ENCODE data around the gene NEK2. TPM values are rescaled to one million over a fixed set of nuclear protein-coding genes. Genes with fewer than 3 reads are reported as not detected.

Gene NEK2
- total and polyA plus RNA-seq, 2 of the 13 experiments (the other 11 are each of a cell fraction or from before 2014, with no cell fraction given) = 10.9 to 40.8 TPM

DNA sequence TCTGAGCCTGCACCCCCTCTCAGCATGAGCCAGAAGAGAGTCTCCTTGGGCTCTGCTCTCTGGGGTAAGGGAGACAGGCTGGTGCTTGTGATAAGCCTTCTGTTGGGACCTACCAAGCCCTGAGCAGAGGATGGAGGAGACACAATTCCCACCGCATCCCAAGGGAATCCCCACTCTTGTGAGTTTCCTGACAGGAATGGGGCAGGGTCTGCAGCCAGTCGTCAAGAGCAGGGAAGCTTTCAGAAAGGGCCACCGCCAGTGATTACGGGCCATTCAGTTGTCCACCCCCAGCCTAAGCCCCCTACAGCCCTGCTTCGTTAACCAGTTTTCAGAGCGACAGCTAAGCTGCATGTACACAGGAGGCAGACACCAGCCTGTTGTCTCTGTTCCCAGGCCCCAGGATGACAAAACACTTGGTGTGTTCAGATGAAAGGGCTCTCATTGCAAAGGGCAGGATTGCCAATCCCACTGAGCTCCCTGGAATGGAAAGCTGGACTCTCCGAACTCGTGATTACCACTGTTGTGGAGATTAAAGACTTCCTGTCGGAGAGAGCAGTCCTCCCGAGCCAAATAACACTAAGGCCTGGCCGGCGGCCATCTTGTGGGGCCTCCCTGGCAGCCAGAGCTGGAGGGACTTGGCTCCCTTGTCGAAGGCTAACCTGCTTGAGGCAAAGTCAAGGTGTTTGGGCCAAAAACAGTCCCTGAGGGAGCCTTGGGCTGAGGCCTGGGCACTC, 59.0 kb downstream of the NEK2 start (continued):
- TF ChIP-seq, protein P1, sequence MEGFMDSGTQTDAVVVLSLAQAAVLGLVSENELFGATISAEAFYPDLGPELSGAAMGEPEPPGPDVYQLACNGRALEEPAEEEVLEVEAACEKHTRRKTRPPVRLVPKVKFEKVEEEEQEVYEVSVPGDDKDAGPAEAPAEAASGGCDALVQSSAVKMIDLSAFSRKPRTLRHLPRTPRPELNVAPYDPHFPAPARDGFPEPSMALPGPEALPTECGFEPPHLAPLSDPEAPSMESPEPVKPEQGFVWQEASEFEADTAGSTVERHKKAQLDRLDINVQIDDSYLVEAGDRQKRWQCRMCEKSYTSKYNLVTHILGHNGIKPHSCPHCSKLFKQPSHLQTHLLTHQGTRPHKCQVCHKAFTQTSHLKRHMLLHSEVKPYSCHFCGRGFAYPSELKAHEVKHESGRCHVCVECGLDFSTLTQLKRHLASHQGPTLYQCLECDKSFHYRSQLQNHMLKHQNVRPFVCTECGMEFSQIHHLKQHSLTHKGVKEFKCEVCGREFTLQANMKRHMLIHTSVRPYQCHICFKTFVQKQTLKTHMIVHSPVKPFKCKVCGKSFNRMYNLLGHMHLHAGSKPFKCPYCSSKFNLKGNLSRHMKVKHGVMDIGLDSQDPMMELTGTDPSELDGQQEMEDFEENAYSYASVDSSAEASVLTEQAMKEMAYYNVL (CRISPR knock-in tag; IDR thresholded peaks at IDR 0.05; ENCODE audit: borderline replicate concordance) = 0 out of 2 replicates have a peak, but pooled peaks have one; percentile 1
- TF ChIP-seq ZNF614 (CRISPR knock-in tag; IDR thresholded peaks at IDR 0.05; ENCODE audit: borderline replicate concordance) (peak; percentile 49; the same call in 1 of the 2 replicates), NCOA2 (CRISPR knock-in tag; IDR thresholded peaks at IDR 0.05) (peak; percentile 33; the same call in 1 of the 2 replicates), ZNF772 (CRISPR knock-in tag; IDR thresholded peaks at IDR 0.05) (peak; percentile 31; the same call in 1 of the 2 replicates), NRL (CRISPR knock-in tag; IDR thresholded peaks at IDR 0.05; ENCODE audit: borderline replicate concordance) (0 out of 2 replicates have a peak, but pooled peaks have one; percentile 61), NFYC (CRISPR knock-in tag; IDR thresholded peaks at IDR 0.05) (0 out of 2 replicates have a peak, but pooled peaks have one; percentile 11), TBX2 (CRISPR knock-in tag; IDR thresholded peaks at IDR 0.05; ENCODE audit: borderline replicate concordance) (peak; percentile 15; the same call in 1 of the 2 replicates), YY1 (IDR thresholded peaks at IDR 0.05; ENCODE audit: insufficient read depth, insufficient replicate concordance, low read depth, low read length) (peak; percentile 90), ETV5 (CRISPR knock-in tag; IDR thresholded peaks at IDR 0.05; ENCODE audit: borderline replicate concordance) (0 out of 2 replicates have a peak, but pooled peaks have one; percentile 20), PHF8 (CRISPR knock-in tag; IDR thresholded peaks at IDR 0.05) (peak; percentile 38; the same call in 1 of the 2 replicates)
- TF ChIP-seq, protein P2, sequence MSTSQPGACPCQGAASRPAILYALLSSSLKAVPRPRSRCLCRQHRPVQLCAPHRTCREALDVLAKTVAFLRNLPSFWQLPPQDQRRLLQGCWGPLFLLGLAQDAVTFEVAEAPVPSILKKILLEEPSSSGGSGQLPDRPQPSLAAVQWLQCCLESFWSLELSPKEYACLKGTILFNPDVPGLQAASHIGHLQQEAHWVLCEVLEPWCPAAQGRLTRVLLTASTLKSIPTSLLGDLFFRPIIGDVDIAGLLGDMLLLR (CRISPR knock-in tag; IDR thresholded peaks at IDR 0.05) = no peak
- TF ChIP-seq, protein P3, sequence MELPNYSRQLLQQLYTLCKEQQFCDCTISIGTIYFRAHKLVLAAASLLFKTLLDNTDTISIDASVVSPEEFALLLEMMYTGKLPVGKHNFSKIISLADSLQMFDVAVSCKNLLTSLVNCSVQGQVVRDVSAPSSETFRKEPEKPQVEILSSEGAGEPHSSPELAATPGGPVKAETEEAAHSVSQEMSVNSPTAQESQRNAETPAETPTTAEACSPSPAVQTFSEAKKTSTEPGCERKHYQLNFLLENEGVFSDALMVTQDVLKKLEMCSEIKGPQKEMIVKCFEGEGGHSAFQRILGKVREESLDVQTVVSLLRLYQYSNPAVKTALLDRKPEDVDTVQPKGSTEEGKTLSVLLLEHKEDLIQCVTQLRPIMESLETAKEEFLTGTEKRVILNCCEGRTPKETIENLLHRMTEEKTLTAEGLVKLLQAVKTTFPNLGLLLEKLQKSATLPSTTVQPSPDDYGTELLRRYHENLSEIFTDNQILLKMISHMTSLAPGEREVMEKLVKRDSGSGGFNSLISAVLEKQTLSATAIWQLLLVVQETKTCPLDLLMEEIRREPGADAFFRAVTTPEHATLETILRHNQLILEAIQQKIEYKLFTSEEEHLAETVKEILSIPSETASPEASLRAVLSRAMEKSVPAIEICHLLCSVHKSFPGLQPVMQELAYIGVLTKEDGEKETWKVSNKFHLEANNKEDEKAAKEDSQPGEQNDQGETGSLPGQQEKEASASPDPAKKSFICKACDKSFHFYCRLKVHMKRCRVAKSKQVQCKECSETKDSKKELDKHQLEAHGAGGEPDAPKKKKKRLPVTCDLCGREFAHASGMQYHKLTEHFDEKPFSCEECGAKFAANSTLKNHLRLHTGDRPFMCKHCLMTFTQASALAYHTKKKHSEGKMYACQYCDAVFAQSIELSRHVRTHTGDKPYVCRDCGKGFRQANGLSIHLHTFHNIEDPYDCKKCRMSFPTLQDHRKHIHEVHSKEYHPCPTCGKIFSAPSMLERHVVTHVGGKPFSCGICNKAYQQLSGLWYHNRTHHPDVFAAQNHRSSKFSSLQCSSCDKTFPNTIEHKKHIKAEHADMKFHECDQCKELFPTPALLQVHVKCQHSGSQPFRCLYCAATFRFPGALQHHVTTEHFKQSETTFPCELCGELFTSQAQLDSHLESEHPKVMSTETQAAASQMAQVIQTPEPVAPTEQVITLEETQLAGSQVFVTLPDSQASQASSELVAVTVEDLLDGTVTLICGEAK (IDR thresholded peaks at IDR 0.05) = no peak
- TF ChIP-seq, protein P3 (CRISPR knock-in tag; IDR thresholded peaks at IDR 0.05) = peak; percentile 45; the same call in 1 of the 2 replicates
- TF ChIP-seq, protein P4, sequence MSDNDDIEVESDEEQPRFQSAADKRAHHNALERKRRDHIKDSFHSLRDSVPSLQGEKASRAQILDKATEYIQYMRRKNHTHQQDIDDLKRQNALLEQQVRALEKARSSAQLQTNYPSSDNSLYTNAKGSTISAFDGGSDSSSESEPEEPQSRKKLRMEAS (IDR thresholded peaks at IDR 0.05) = peak; percentile 43; the same call in 1 of the 2 replicates
- TF ChIP-seq, protein P5, sequence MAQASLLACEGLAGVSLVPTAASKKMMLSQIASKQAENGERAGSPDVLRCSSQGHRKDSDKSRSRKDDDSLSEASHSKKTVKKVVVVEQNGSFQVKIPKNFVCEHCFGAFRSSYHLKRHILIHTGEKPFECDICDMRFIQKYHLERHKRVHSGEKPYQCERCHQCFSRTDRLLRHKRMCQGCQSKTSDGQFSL (CRISPR knock-in tag; IDR thresholded peaks at IDR 0.05) = no peak

Measured in HepG2 (cell line).